HepG2 (cell line): Measurements from ENCODE around the gene CDH13. TPM values are rescaled to one million over a fixed set of nuclear protein-coding genes. Genes with fewer than 3 reads are reported as not detected.

ENCODE experiments used
- ATAC-seq: fragments of 200-7000 bp; cut with Tn5 transposase; 3 replicates; pipeline ENCODE4 v1.9.1; 2020; ENCODE audit warnings: mild to moderate bottlenecking, moderate library complexity
- BruUV-seq: library from RNA; stranded (reverse); fragments of 400-500 nt; replicated peaks from 2 replicates; lab custom pipeline; 2021; lab: Mats Ljungman, UMichigan
- CTCF ChIA-PET: fragments of 300-600 bp; formaldehyde crosslinking; extraction: SDS; loops from one replicate; lab custom pipeline; 2021; ENCODE audit warnings: low total read pairs, inconsistent platforms, low intra/inter-chr PET ratio; lab: Yijun Ruan, JAX
- POLR2A ChIA-PET: fragments of 350-600 bp; sonication (Branson Sonifier 250); formaldehyde crosslinking; loops from one replicate; lab custom pipeline; 2020; ENCODE audit warnings: antibody characterized with exemption, inconsistent platforms; lab: Yijun Ruan, JAX
- DNase-seq: peaks from one replicate; pipeline ENCODE4 v3.0.0-alpha.2; 2015; ENCODE audit warnings: low spot score
- FAIRE-seq: peaks from 3 replicates; lab custom pipeline; 2011; peaks lifted over from hg19 to GRCh38; lab: Jason Lieb, UNC
- H2AFZ ChIP-seq: one replicate; pipeline ENCODE4 v1.6.1; 2011; ENCODE audit warnings: low read length, inconsistent platforms
- H3K27ac ChIP-seq: fragments of 300-600 bp; 3 replicates; pipeline ENCODE4 v1.8.0; 2011; ENCODE audit warnings: mixed run types, mild to moderate bottlenecking, mixed read lengths, low read length, inconsistent platforms; ENCODE audit not compliant: insufficient read depth; ENCODE audit errors: extremely low read length
- H3K27me3 ChIP-seq, 2 experiments: fragments of 200-600 bp in 1 of 2; 2 replicates in 1 of 2; 3 replicates in 1 of 2; pipeline versions ENCODE4 v1.6.0 to v1.8.0; 2011; ENCODE audit warnings: low read length in 2 of 2, mild to moderate bottlenecking in 2 of 2, moderate library complexity in 2 of 2, inconsistent platforms in 1 of 2; ENCODE audit not compliant: insufficient read depth in 2 of 2, control insufficient read depth in 1 of 2
- H3K36me3 ChIP-seq, 2 experiments: fragments of 200-600 bp in 1 of 2; replicated peaks in 1 of 2; 2 replicates in 1 of 2; 3 replicates in 1 of 2; pipeline versions ENCODE4 v1.5.1 to v1.8.0; 2011; ENCODE audit warnings: low read length in 2 of 2, inconsistent platforms in 1 of 2; ENCODE audit not compliant: insufficient read depth in 2 of 2, control insufficient read depth in 1 of 2
- H3K4me1 ChIP-seq: 2 replicates; pipeline ENCODE4 v1.5.1; 2012; ENCODE audit warnings: low read length, inconsistent platforms; ENCODE audit not compliant: insufficient read depth
- H3K4me2 ChIP-seq: 2 replicates; pipeline ENCODE4 v1.6.0; 2011; ENCODE audit warnings: low read depth, low read length, inconsistent platforms
- H3K4me3 ChIP-seq, 3 experiments: fragments of 200-600 bp in 1 of 3; sonication (generic), shearing (Covaris generic) in 1 of 3; replicated peaks in 1 of 3; 2 replicates each; pipeline ENCODE4 v1.5.1; 2011 to 2016; ENCODE audit warnings: low read length in 3 of 3, inconsistent platforms in 2 of 3, low read depth in 2 of 3, mild to moderate bottlenecking in 2 of 3, control low read depth in 1 of 3, mixed read lengths in 1 of 3; ENCODE audit not compliant: insufficient read depth in 1 of 3
- H3K79me2 ChIP-seq: one replicate; pipeline ENCODE4 v1.6.1; 2011; ENCODE audit warnings: low read length, inconsistent platforms; ENCODE audit not compliant: insufficient read depth
- H3K9ac ChIP-seq: 2 replicates; pipeline ENCODE4 v1.6.0; 2011; ENCODE audit warnings: mild to moderate bottlenecking, low read depth, low read length, inconsistent platforms; ENCODE audit not compliant: insufficient read depth
- H3K9me3 ChIP-seq: 2 replicates; pipeline ENCODE4 v1.5.1; 2012; ENCODE audit warnings: mild to moderate bottlenecking, low read length
- H4K20me1 ChIP-seq: 2 replicates; pipeline ENCODE4 v1.6.0; 2011; ENCODE audit warnings: inconsistent platforms, mild to moderate bottlenecking, low read length, moderate library complexity; ENCODE audit not compliant: insufficient read depth
- AKAP8 ChIP-seq: sonication (generic); formaldehyde crosslinking; IDR thresholded peaks from 2 replicates; pipeline ENCODE4 v1.5.1; 2020; ENCODE audit warnings: mild to moderate bottlenecking, missing genetic modification reagents
- CREB1 ChIP-seq, 2 experiments: fragments of 450-650 bp in 1 of 2; IDR thresholded peaks; 2 replicates each; pipeline ENCODE4 v1.6.1; 2016 to 2017; ENCODE audit warnings: control low read depth in 1 of 2, mild to moderate bottlenecking in 1 of 2, missing compliant biosample characterization in 1 of 2, missing genetic modification characterization in 1 of 2
- GTF3A ChIP-seq: sonication (generic); formaldehyde crosslinking; conservative IDR thresholded peaks from 2 replicates; pipeline ENCODE4 v1.4.0; 2020; ENCODE audit warnings: mild to moderate bottlenecking, missing genetic modification reagents
- IRF2 ChIP-seq: IDR thresholded peaks from 2 replicates; pipeline ENCODE4 v1.6.1; 2018; ENCODE audit warnings: missing genetic modification reagents, missing compliant biosample characterization
- JUN ChIP-seq: sonication (generic); formaldehyde crosslinking; IDR thresholded peaks from 2 replicates; pipeline ENCODE4 v1.4.0; 2020; ENCODE audit warnings: mild to moderate bottlenecking, missing genetic modification reagents
- MATR3 ChIP-seq: sonication (generic); formaldehyde crosslinking; IDR thresholded peaks from 2 replicates; pipeline ENCODE4 v1.4.0; 2020; ENCODE audit warnings: missing genetic modification reagents
- MYC ChIP-seq: sonication (generic); formaldehyde crosslinking; IDR thresholded peaks from 2 replicates; pipeline ENCODE4 v1.9.0; 2021; ENCODE audit warnings: missing genetic modification reagents, borderline replicate concordance
- PHF5A ChIP-seq: IDR thresholded peaks from one replicate; pipeline ENCODE4 v1.6.1; 2018; ENCODE audit warnings: low read depth, missing genetic modification reagents; ENCODE audit not compliant: unreplicated experiment
- POLR2AphosphoS2 ChIP-seq: IDR thresholded peaks from 2 replicates; pipeline ENCODE4 v1.6.1; 2011; ENCODE audit warnings: low read depth, low read length, improper control_type of control experiment
- ZBTB8A ChIP-seq: sonication (generic); formaldehyde crosslinking; IDR thresholded peaks from 2 replicates; pipeline ENCODE4 v1.4.0; 2020; ENCODE audit warnings: mild to moderate bottlenecking, low read depth, missing genetic modification reagents, borderline replicate concordance
- ZC3H13 ChIP-seq: sonication (generic); formaldehyde crosslinking; IDR thresholded peaks from 2 replicates; pipeline ENCODE4 v1.8.1; 2023; ENCODE audit warnings: mild to moderate bottlenecking, missing genetic modification reagents, moderate library complexity
- ZNF253 ChIP-seq: sonication (generic); formaldehyde crosslinking; IDR thresholded peaks from 2 replicates; pipeline ENCODE4 v1.8.0; 2022; ENCODE audit warnings: mild to moderate bottlenecking, missing genetic modification reagents, borderline replicate concordance
- ZNF343 ChIP-seq: sonication (generic); formaldehyde crosslinking; IDR thresholded peaks from 2 replicates; pipeline ENCODE4 v1.4.0; 2020; ENCODE audit warnings: mild to moderate bottlenecking, missing genetic modification reagents
- ZNF501 ChIP-seq: sonication (generic); formaldehyde crosslinking; IDR thresholded peaks from 2 replicates; pipeline ENCODE4 v1.5.1; 2020; ENCODE audit warnings: mild to moderate bottlenecking, moderate library complexity, missing genetic modification reagents
- ZNF660 ChIP-seq: sonication (generic); formaldehyde crosslinking; IDR thresholded peaks from 2 replicates; pipeline ENCODE4 v1.5.1; 2020; ENCODE audit warnings: mild to moderate bottlenecking, low read depth, missing genetic modification reagents, borderline replicate concordance
- ZNF75D ChIP-seq: sonication (generic); formaldehyde crosslinking; IDR thresholded peaks from 2 replicates; pipeline ENCODE4 v1.8.1; 2023; ENCODE audit warnings: missing genetic modification reagents, mild to moderate bottlenecking, borderline replicate concordance
- WGBS: methylation state at CpG from one replicate; pipeline ENCODE4 v1.1.6; 2017; ENCODE audit warnings: low lambda C conversion rate; 5-methylcytosine and 5-hydroxymethylcytosine counted together
- in situ Hi-C: cut with HindIII; loops from 2 replicates; pipeline ENCODE4 v1.10.0; 2017; ENCODE audit warnings: low pct_unique_long_range_greater_than_20kb; ENCODE audit not compliant: extremely low pct_ligation_motif_present
- intact Hi-C: fragments of 100-400 bp; cut with micrococcal nuclease; formaldehyde crosslinking; loops from one replicate; pipeline ENCODE4 v1.10.0; 2022; ENCODE audit not compliant: unreplicated experiment
- polyA plus RNA-seq, 8 experiments: library from polyadenylated mRNA; depleted of rRNA in 3 of 8; stranded (reverse) in 7 of 8; unstranded in 1 of 8; fragments of >200 nt; fragmentation: Illumina TruSeq in 4 of 8; extraction: Trizol in 4 of 8; gene quantifications; 2 replicates each; pipeline versions ENCODE4 v1.2.1 to v1.2.3, GENCODE V29; 2011 to 2016; ENCODE audit warnings: low read depth in 4 of 8, missing spikeins in 1 of 8, mixed read lengths in 1 of 8; ENCODE audit not compliant: insufficient read depth in 1 of 8
- total RNA-seq, 5 experiments: library from RNA; depleted of rRNA; stranded (reverse); fragments of >200 nt; fragmentation: Illumina TruSeq; extraction: Trizol; gene quantifications; 2 replicates each; pipeline ENCODE4 v1.2.3, GENCODE V29; 2016; ENCODE audit warnings: low read depth in 1 of 5

Gene CDH13
- total and polyA plus RNA-seq, 2 of the 13 experiments (the other 11 are each of a cell fraction or from before 2014, with no cell fraction given) = not detected

DNA sequence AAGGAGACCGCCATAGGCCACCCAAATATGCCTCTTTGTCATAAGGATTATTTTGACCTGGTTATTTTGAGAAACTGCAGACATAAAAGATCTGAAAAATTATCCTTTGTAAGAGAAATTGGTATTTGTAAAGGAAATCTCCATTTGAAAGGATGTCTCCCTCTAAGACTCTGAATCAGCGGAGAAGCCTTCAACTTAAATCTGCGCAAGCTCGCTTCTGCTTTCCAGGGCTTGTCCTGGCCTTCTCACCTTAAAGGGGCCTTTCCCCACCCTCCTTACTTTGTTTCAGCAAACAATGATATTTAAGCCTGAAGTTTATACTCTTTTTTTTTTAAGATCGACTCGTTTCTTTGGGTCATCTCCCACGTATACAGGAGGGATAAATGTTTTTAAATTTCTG, 1215.5 kb downstream of the CDH13 start (continued):
- no peak for TF ChIP-seq ZC3H13
- TF ChIP-seq MATR3 (CRISPR knock-in tag) = no peak
- no peak for TF ChIP-seq ZNF253
- no peak for TF ChIP-seq IRF2 (CRISPR knock-in tag)
- TF ChIP-seq CREB1 (IDR thresholded peaks at IDR 0.05) = no peak
- TF ChIP-seq CREB1 (CRISPR knock-in tag; IDR thresholded peaks at IDR 0.05) = no peak

DNA sequence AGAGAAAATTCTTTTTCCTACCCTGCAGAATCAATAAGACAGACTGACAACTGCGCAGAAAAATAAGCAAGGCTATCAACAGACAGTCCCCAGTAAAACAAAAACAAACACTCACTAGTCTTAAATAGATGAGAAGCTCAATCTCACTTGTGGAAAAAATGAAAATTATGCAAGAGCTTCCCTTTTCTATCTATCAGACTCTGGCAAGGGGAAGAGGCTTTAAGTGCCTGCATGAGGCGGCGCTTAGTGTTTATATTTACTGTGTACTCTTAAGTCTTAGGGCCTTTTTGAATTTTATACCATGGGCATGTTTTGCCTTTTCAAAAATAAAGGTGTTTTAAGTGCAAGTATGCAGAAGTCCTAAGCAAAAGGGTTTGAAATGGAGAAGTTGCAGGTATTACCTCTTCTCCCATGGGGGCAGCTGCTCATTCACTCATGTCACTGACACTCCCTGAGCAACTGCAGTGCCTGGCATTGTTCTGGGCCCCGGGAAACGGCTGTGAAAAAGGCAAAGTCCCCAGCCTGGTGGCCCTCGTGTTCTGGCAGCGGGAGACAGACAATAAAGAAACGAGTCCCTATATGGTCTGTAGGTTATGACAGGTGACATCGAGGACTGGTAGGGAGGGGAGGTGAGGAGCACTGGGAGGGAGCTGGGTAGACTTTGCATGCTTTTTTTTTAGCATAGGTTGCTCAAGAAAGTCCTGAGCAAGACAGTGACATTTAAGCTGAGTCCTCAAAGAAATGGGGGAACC, 1216.2 kb downstream of the CDH13 start:
- in situ Hi-C loops = no loop called here
- Histone ChIP-seq H3K79me2 (no peaks in the 10 kb centered on the region), H3K4me2 (no peak overlapping the region), H3K4me1 (no peaks in the 10 kb centered on the region), H3K27ac (no peak overlapping the region), H4K20me1 (no peaks in the 10 kb centered on the region), H3K4me3 (no peak overlapping the region), H3K9ac (no peak overlapping the region), H2AFZ (no peak overlapping the region), H3K9me3 (no peaks in the 10 kb centered on the region), H3K36me3 (no peaks in the 10 kb centered on the region), H3K27me3 (peaks cover 3 to 46% of the 10 kb centered on the region in 2 experiments; a peak in 3 of 5 replicates)
- intact Hi-C loops = no loop called here
- ChIA-PET CTCF (no interaction called here), POLR2A (no interaction called here)
- 31% methylated on average over 9 of the region's 9 CpGs for WGBS
- BruUV-seq = no TSS peak
- FAIRE-seq = no peak
- TF ChIP-seq POLR2AphosphoS2 (no peak), ZNF75D (no peak), GTF3A (CRISPR knock-in tag) (no peak), ZNF343 (CRISPR knock-in tag) (no peak), PHF5A (CRISPR knock-in tag) (no peak), AKAP8 (CRISPR knock-in tag) (no peak), ZNF501 (CRISPR knock-in tag) (no peak), JUN (CRISPR knock-in tag) (no peak), MYC (no peak), ZNF660 (no peak), ZBTB8A (no peak)
- no peak for ATAC-seq
- DNase-seq = no peak
